HEK293 (cell line): ENCODE results near the gene RSBN1L.

Experiments
- CTCF ChIP-seq: fragments of 450-650 bp; formaldehyde crosslinking; IDR thresholded peaks from 2 replicates; pipeline ENCODE4 v1.5.1; 2016; ENCODE audit warnings: missing biosample characterization, missing genetic modification characterization
- HIC1 ChIP-seq: fragments of 450-650 bp; formaldehyde crosslinking; IDR thresholded peaks from 2 replicates; pipeline ENCODE4 v1.5.1; 2016; ENCODE audit warnings: missing biosample characterization, missing genetic modification characterization
- KLF16 ChIP-seq: fragments of 450-650 bp; formaldehyde crosslinking; IDR thresholded peaks from 2 replicates; pipeline ENCODE4 v1.5.1; 2017; ENCODE audit warnings: missing biosample characterization, missing genetic modification characterization
- RBAK ChIP-seq: fragments of 450-650 bp; formaldehyde crosslinking; IDR thresholded peaks from 2 replicates; pipeline ENCODE4 v1.5.1; 2016; ENCODE audit warnings: missing biosample characterization, missing genetic modification characterization
- ZBTB11 ChIP-seq: fragments of 450-650 bp; formaldehyde crosslinking; conservative IDR thresholded peaks from 2 replicates; pipeline ENCODE4 v1.5.1; 2016; ENCODE audit warnings: low read depth, missing biosample characterization, missing genetic modification characterization
- ZBTB26 ChIP-seq: fragments of 450-650 bp; formaldehyde crosslinking; optimal IDR thresholded peaks from 2 replicates; pipeline ENCODE3; 2016; ENCODE audit warnings: missing biosample characterization, mild to moderate bottlenecking, missing genetic modification characterization
- ZNF114 ChIP-seq: fragments of 450-650 bp; formaldehyde crosslinking; IDR thresholded peaks from 2 replicates; pipeline ENCODE4 v1.5.0; 2017; ENCODE audit warnings: missing biosample characterization, missing genetic modification characterization
- ZNF146 ChIP-seq: fragments of 450-650 bp; formaldehyde crosslinking; IDR thresholded peaks from 2 replicates; pipeline ENCODE4 v1.5.1; 2016; ENCODE audit warnings: missing biosample characterization, missing genetic modification characterization
- ZNF175 ChIP-seq: fragments of 450-650 bp; formaldehyde crosslinking; IDR thresholded peaks from 2 replicates; pipeline ENCODE4 v1.5.1; 2016; ENCODE audit warnings: missing biosample characterization, missing genetic modification characterization
- ZNF23 ChIP-seq: fragments of 450-650 bp; formaldehyde crosslinking; IDR thresholded peaks from 2 replicates; pipeline ENCODE4 v1.5.1; 2016; ENCODE audit warnings: missing biosample characterization, missing genetic modification characterization, borderline replicate concordance
- ZNF335 ChIP-seq: fragments of 450-650 bp; formaldehyde crosslinking; conservative IDR thresholded peaks from 2 replicates; pipeline ENCODE4 v1.5.1; 2016; ENCODE audit warnings: missing biosample characterization, missing genetic modification characterization
- ZNF362 ChIP-seq: fragments of 450-650 bp; formaldehyde crosslinking; IDR thresholded peaks from 2 replicates; pipeline ENCODE4 v1.5.1; 2016; ENCODE audit warnings: missing biosample characterization, missing genetic modification characterization
- ZSCAN4 ChIP-seq: fragments of 450-650 bp; formaldehyde crosslinking; IDR thresholded peaks from 2 replicates; pipeline ENCODE4 v1.5.1; 2017; ENCODE audit warnings: missing biosample characterization, missing genetic modification characterization

GRCh38 chr7:77696057-77696642 lies at the start of gene RSBN1L:
- TF ChIP-seq KLF16 (tag by site-specific recombination): peak; percentile 51; the same call in 1 of the 2 replicates
- TF ChIP-seq HIC1 (tag by site-specific recombination): no peak
- no peak for TF ChIP-seq ZNF114
- peak; percentile 67 for TF ChIP-seq CTCF (tag by site-specific recombination)
- TF ChIP-seq ZNF362: no peak
- TF ChIP-seq ZSCAN4 (tag by site-specific recombination): no peak
- TF ChIP-seq ZBTB11: no peak
- no peak for TF ChIP-seq RBAK (tag by site-specific recombination)
- TF ChIP-seq ZBTB26 (tag by site-specific recombination): no peak
- no peak for TF ChIP-seq ZNF146
- TF ChIP-seq ZNF23: no peak
- no peak for TF ChIP-seq ZNF175
- peak; percentile 53 for TF ChIP-seq ZNF335 (tag by site-specific recombination)
